ENCODE data around the gene KCNG1. TPM values are rescaled to one million over a fixed set of nuclear protein-coding genes. Genes with fewer than 3 reads are reported as not detected.

Gene KCNG1
- total RNA-seq, 4 donors from 2014 or later = 0.39 to 7.0 (median 0.91) TPM

DNA sequence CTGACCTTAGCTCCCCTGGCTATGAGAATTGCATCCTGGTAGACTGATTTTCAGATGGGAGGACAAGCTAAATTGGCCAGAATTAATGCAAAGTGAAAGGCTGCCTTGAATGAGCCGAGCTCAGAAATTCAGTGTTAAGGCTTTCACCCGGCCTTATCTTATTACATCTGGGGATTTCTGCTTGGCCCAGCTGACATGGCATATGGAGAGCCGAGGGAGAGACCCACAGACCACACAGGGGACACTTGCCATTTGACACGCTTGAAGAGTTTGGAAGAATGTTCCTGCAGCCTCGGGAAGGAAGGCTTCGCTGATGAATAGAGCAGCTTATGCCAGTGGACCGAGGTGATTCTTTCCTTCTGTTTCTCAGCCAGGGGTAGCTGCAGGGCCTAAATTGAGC lies 55.3 kb downstream of the KCNG1 start:
- Histone ChIP-seq H3K36me3 (peaks cover 0 to 5% (median 0%) of the 10 kb centered on the region in 3 donors), H3K4me3 (no peak overlapping the region), H3K27me3 (no peaks in the 10 kb centered on the region), H3K4me1 (no peaks in the 10 kb centered on the region), H3K27ac (no peak overlapping the region), H3K9me3 (no peaks in the 10 kb centered on the region)
- TF ChIP-seq EP300 (IDR thresholded peaks at IDR 0.05) = no peak
- TF ChIP-seq, protein P1, sequence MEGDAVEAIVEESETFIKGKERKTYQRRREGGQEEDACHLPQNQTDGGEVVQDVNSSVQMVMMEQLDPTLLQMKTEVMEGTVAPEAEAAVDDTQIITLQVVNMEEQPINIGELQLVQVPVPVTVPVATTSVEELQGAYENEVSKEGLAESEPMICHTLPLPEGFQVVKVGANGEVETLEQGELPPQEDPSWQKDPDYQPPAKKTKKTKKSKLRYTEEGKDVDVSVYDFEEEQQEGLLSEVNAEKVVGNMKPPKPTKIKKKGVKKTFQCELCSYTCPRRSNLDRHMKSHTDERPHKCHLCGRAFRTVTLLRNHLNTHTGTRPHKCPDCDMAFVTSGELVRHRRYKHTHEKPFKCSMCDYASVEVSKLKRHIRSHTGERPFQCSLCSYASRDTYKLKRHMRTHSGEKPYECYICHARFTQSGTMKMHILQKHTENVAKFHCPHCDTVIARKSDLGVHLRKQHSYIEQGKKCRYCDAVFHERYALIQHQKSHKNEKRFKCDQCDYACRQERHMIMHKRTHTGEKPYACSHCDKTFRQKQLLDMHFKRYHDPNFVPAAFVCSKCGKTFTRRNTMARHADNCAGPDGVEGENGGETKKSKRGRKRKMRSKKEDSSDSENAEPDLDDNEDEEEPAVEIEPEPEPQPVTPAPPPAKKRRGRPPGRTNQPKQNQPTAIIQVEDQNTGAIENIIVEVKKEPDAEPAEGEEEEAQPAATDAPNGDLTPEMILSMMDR (IDR thresholded peaks at IDR 0.05) = no peak
- no peak for TF ChIP-seq POLR2A (IDR thresholded peaks at IDR 0.05)
- DNase-seq (ENCODE audit: low spot score in 2 of 2) = no peak
- WGBS, 2 donors = 26 to 35% methylated on average over 7 of the region's 7 CpGs

DNA sequence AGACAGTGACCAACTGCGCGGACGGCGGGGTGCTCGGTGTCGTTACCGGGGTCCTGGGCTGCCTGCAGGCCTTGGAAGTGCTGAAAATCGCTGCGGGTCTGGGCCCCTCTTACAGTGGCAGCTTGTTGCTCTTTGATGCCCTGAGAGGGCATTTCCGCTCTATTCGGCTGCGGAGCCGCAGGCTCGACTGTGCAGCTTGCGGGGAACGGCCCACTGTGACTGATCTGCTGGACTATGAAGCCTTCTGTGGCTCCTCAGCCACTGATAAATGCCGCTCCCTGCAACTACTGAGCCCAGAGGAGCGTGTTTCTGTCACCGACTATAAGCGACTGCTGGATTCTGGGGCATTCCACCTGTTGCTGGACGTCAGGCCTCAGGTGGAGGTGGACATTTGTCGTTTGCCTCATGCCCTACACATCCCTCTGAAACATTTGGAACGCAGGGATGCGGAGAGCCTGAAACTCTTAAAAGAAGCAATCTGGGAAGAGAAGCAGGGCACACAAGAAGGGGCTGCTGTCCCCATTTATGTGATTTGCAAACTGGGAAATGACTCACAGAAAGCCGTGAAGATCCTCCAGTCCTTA lies 63.3 kb downstream of the KCNG1 start:
- H3K4me3 ChIP-seq = peak overlapping the region; percentile 89 to 98 (median 93)
- peaks cover 0 to 23% (median 0%) of the 10 kb centered on the region in 3 donors for H3K36me3 ChIP-seq
- no peaks in the 10 kb centered on the region for H3K9me3 ChIP-seq
- TF ChIP-seq, protein P1 (IDR thresholded peaks at IDR 0.05) = no peak
- TF ChIP-seq EP300 (IDR thresholded peaks at IDR 0.05) (no peak), POLR2A (IDR thresholded peaks at IDR 0.05) (no peak)
- H3K4me1 ChIP-seq = peaks cover 2 to 56% (median 21%) of the 10 kb centered on the region in 4 donors
- 64 to 72% methylated on average over 20 to 25 of the region's 25 CpGs for WGBS, 2 donors
- H3K27me3 ChIP-seq = no peaks in the 10 kb centered on the region
- H3K27ac ChIP-seq = no peak overlapping the region
- no peak for DNase-seq (ENCODE audit: low spot score in 2 of 2)

DNA sequence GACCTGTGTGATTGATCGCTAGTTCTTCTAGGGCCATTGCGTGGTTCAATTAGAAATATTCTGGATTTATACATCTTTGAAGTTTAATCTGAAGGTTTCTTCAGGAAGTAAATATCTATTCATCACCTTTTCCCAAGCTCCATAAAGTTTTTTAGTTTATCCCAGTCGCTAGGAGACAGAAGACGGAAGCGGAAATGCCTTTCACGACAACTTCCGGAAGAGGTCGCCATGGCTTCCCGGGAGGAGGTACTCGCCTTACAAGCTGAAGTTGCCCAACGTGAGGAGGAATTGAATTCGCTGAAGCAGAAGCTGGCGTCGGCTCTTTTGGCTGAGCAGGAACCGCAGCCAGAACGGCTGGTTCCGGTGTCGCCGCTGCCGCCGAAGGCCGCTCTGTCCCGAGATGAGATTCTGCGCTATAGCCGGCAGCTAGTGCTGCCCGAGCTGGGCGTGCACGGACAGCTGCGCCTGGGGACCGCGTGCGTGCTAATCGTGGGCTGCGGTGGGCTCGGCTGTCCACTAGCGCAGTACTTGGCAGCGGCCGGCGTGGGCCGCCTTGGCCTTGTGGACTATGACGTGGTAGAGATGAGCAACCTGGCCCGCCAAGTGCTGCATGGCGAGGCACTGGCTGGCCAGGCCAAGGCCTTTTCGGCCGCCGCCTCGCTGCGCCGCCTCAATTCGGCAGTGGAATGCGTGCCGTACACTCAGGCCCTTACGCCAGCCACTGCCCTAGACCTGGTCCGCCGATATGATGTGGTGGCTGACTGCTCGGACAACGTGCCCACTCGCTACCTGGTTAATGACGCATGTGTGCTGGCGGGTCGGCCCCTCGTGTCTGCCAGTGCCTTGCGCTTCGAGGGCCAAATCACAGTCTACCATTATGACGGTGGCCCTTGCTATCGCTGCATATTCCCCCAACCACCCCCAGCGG lies 64.0 kb downstream of the KCNG1 start, which contains the start of gene MOCS3:
Gene MOCS3, plus strand, starts transcription at position 204 of the 928 bp plus-strand sequence. Its CDS starts 25 bp downstream, at position 229.
- Histone ChIP-seq H3K36me3 (peaks cover 0 to 31% (median 0%) of the 10 kb centered on the region in 3 donors), H3K27ac (peak within 1 kb of the TSS; percentile 88 to 95 (median 90)), H3K9me3 (no peaks in the 10 kb centered on the region), H3K27me3 (no peaks in the 10 kb centered on the region), H3K4me1 (peaks cover 2 to 61% (median 21%) of the 10 kb centered on the region in 4 donors), H3K4me3 (peak within 1 kb of the TSS; percentile 89 to 98 (median 93))
- peak in 1 of 2 donors; percentile 48 for DNase-seq (ENCODE audit: low spot score in 2 of 2)
- 3 to 4% methylated on average over 29 to 48 of the region's 67 CpGs for WGBS, 2 donors
- TF ChIP-seq POLR2A (IDR thresholded peaks at IDR 0.05) = no peak
- peak; percentile 73 to 87 for TF ChIP-seq EP300 (IDR thresholded peaks at IDR 0.05)
- TF ChIP-seq, protein P1 (IDR thresholded peaks at IDR 0.05) = peak in 1 of 5 experiments; percentile 10

DNA sequence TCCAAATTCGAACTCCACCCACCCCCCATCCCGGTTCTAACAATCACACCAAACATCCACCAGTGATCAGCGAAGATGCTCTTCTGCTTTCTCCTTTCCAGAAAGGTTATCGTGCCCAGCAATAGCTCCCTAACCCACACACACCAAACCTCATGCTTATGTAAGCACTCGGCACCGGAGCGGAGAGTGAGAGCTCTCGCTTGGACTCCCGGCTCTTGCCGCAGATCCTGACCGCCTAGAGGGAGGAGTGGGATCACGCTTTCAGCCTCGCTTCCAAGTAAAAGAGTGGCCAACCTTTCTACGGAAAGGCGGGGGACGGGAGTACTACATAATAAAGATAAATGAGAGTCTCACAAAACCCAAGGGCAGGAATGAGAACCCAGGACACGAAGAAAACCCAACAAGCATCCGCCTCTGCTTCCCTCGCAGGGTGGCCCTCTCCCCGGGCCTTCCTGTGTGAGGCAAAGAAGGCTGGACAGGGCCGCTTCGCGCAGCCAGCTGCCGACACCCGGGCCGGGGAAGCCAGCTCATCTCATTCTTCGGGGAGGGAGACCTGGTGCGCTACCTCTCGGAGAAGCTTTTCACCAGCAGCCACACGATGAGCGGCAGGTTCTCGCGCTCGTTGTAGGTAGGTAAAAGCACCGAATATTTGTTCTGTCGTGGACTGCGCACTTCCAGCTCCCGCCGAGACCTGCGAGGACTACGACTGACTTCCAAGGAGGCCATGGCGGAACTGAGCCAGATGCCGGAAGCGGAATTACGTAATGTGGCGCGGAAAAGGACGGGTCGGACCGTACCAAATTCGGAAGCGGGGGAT lies 64.9 kb downstream of the KCNG1 start, which contains the start of gene DPM1:
Gene DPM1, minus strand, starts transcription at position 735 of the 817 bp plus-strand sequence. Its CDS starts 9 bp downstream, at position 726.
- Histone ChIP-seq H3K4me3 (peak within 1 kb of the TSS; percentile 89 to 98 (median 93)), H3K27ac (peak within 1 kb of the TSS; percentile 88 to 95 (median 90)), H3K4me1 (peaks cover 2 to 64% (median 21%) of the 10 kb centered on the region in 4 donors), H3K27me3 (no peaks in the 10 kb centered on the region), H3K9me3 (no peaks in the 10 kb centered on the region), H3K36me3 (peaks cover 0 to 38% (median 0%) of the 10 kb centered on the region in 3 donors)
- 1% methylated on average over 47 to 52 of the region's 52 CpGs for WGBS, 2 donors
- TF ChIP-seq POLR2A (IDR thresholded peaks at IDR 0.05) (peak; percentile 57 to 86), EP300 (IDR thresholded peaks at IDR 0.05) (peak in 1 of 2 donors; percentile 99)
- TF ChIP-seq, protein P1 (IDR thresholded peaks at IDR 0.05) = no peak
- peak; percentile 66 to 90 for DNase-seq (ENCODE audit: low spot score in 2 of 2)

Data from tibial nerve (tissue), 4 donors.